ENCODE results near the gene CHSY1. TPM values are rescaled to one million over a fixed set of nuclear protein-coding genes. Genes with fewer than 3 reads are reported as not detected.

The CHSY1 gene
- total and polyA plus RNA-seq, 2 of the 13 experiments (the other 11 are each of a cell fraction or from before 2014, with no cell fraction given): 13.3 to 13.7 TPM

GRCh38 chr15:101133181-101133460 lies 118.7 kb downstream of the CHSY1 start:
- H3K79me2 ChIP-seq (ENCODE audit: insufficient read depth, low read length): no peaks in the 10 kb centered on the region
- no peak overlapping the region for H3K9ac ChIP-seq (ENCODE audit: insufficient read depth, low read depth, low read length)
- in situ Hi-C loops (cut with HindIII; ENCODE audit: extremely low pct_ligation_motif_present, low pct_unique_long_range_greater_than_20kb) (no loop called here), intact Hi-C loops (cut with micrococcal nuclease; ENCODE audit: unreplicated experiment) (no loop called here)
- no peak overlapping the region for H3K4me2 ChIP-seq (ENCODE audit: low read depth, low read length)
- H2AFZ ChIP-seq (ENCODE audit: low read length): no peak overlapping the region
- BruUV-seq (replicated peaks): no TSS peak
- ATAC-seq (no peak), FAIRE-seq (no peak), DNase-seq (ENCODE audit: low spot score) (no peak)
- H3K27me3 ChIP-seq (ENCODE audit: control insufficient read depth in 1 of 2, insufficient read depth in 2 of 2, low read length in 2 of 2): peaks cover 0 to 11% of the 10 kb centered on the region in 2 experiments; a peak in 2 of 5 replicates
- TF ChIP-seq NR0B2 (CRISPR knock-in tag; IDR thresholded peaks at IDR 0.05): no peak
- TF ChIP-seq ZNF34 (CRISPR knock-in tag; IDR thresholded peaks at IDR 0.05; ENCODE audit: borderline replicate concordance): no peak
- no peak for TF ChIP-seq KAT7 (CRISPR knock-in tag; IDR thresholded peaks at IDR 0.05; ENCODE audit: borderline replicate concordance)
- 0 out of 2 replicates have a peak, but pooled peaks have one; percentile 8 for TF ChIP-seq EED (CRISPR knock-in tag; IDR thresholded peaks at IDR 0.05)
- H3K4me1 ChIP-seq (ENCODE audit: insufficient read depth, low read length): peaks cover 22% of the 10 kb centered on the region
- no peaks in the 10 kb centered on the region for H3K36me3 ChIP-seq (replicated peaks in 1 of 2; ENCODE audit: control insufficient read depth in 1 of 2, insufficient read depth in 2 of 2, low read length in 2 of 2)
- H3K9me3 ChIP-seq (ENCODE audit: low read length): no peaks in the 10 kb centered on the region
- POLR2A ChIA-PET: no interaction called here
- H4K20me1 ChIP-seq (ENCODE audit: insufficient read depth, low read length): no peaks in the 10 kb centered on the region
- CTCF ChIA-PET (ENCODE audit: low intra/inter-chr PET ratio, low total read pairs): no interaction called here
- WGBS (ENCODE audit: low lambda C conversion rate): 67% methylated on average over 6 of the region's 8 CpGs
- no peak overlapping the region for H3K4me3 ChIP-seq (replicated peaks in 1 of 3; ENCODE audit: insufficient read depth in 1 of 3, low read depth in 2 of 3, low read length in 3 of 3)
- no peak overlapping the region for H3K27ac ChIP-seq (ENCODE audit: extremely low read length, insufficient read depth, low read length)

GRCh38 chr15:101132390-101133180 lies 119.3 kb downstream of the CHSY1 start:
- ChIA-PET CTCF (ENCODE audit: low intra/inter-chr PET ratio, low total read pairs) (no interaction called here), POLR2A (no interaction called here)
- ATAC-seq (no peak), FAIRE-seq (no peak), DNase-seq (ENCODE audit: low spot score) (no peak)
- Histone ChIP-seq H4K20me1 (ENCODE audit: insufficient read depth, low read length) (no peaks in the 10 kb centered on the region), H3K79me2 (ENCODE audit: insufficient read depth, low read length) (no peaks in the 10 kb centered on the region), H3K36me3 (replicated peaks in 1 of 2; ENCODE audit: control insufficient read depth in 1 of 2, insufficient read depth in 2 of 2, low read length in 2 of 2) (no peaks in the 10 kb centered on the region), H3K27ac (ENCODE audit: extremely low read length, insufficient read depth, low read length) (no peak overlapping the region), H3K4me1 (ENCODE audit: insufficient read depth, low read length) (peaks cover 28% of the 10 kb centered on the region), H3K4me3 (replicated peaks in 1 of 3; ENCODE audit: insufficient read depth in 1 of 3, low read depth in 2 of 3, low read length in 3 of 3) (no peak overlapping the region), H3K4me2 (ENCODE audit: low read depth, low read length) (no peak overlapping the region), H3K9ac (ENCODE audit: insufficient read depth, low read depth, low read length) (no peak overlapping the region), H3K9me3 (ENCODE audit: low read length) (no peaks in the 10 kb centered on the region), H3K27me3 (ENCODE audit: control insufficient read depth in 1 of 2, insufficient read depth in 2 of 2, low read length in 2 of 2) (peaks cover 0 to 15% of the 10 kb centered on the region in 2 experiments; a peak in 2 of 5 replicates), H2AFZ (ENCODE audit: low read length) (no peak overlapping the region)
- peak; percentile 73 for TF ChIP-seq MAFF (IDR thresholded peaks at IDR 0.05; ENCODE audit: low read depth, low read length)
- no peak for TF ChIP-seq ZBTB25 (CRISPR knock-in tag; IDR thresholded peaks at IDR 0.05)
- 0 out of 2 replicates have a peak, but pooled peaks have one; percentile 21 for TF ChIP-seq EED (CRISPR knock-in tag; IDR thresholded peaks at IDR 0.05)
- no peak for TF ChIP-seq ZNF18 (CRISPR knock-in tag; IDR thresholded peaks at IDR 0.05; ENCODE audit: insufficient replicate concordance)
- TF ChIP-seq ZNF773 (CRISPR knock-in tag; IDR thresholded peaks at IDR 0.05; ENCODE audit: borderline replicate concordance): no peak
- TF ChIP-seq MAFK (conservative IDR thresholded peaks at IDR 0.05 in 1 of 2, IDR thresholded peaks at IDR 0.05 in 1 of 2; ENCODE audit: low read length in 2 of 2): peak; percentile 69 to 84
- intact Hi-C loops (cut with micrococcal nuclease; ENCODE audit: unreplicated experiment): no loop called here
- in situ Hi-C loops (cut with HindIII; ENCODE audit: extremely low pct_ligation_motif_present, low pct_unique_long_range_greater_than_20kb): no loop called here
- BruUV-seq (replicated peaks): no TSS peak
- 72% methylated on average over 16 of the region's 20 CpGs for WGBS (ENCODE audit: low lambda C conversion rate)

Measured in HepG2 (cell line).